GM12878 (cell line): ENCODE results near the gene TRUB1. TPM values are rescaled to one million over a fixed set of nuclear protein-coding genes. Genes with fewer than 3 reads are reported as not detected.

Experiments
- ATAC-seq: fragments of 200-7000 bp; cut with Tn5 transposase; 3 replicates; pipeline ENCODE4 v1.9.1; 2020; ENCODE audit warnings: mild to moderate bottlenecking, moderate library complexity
- BruUV-seq: library from RNA; stranded (reverse); fragments of 400-500 nt; replicated peaks from 2 replicates; lab custom pipeline; 2021; lab: Mats Ljungman, UMichigan
- CTCF ChIA-PET: fragments of 300-600 bp; sonication (Branson Sonifier 250); formaldehyde crosslinking; extraction: SDS; loops from one replicate; lab custom pipeline; 2021; ENCODE audit warnings: inconsistent platforms; lab: Yijun Ruan, JAX
- POLR2A ChIA-PET: fragments of 350-600 bp; formaldehyde crosslinking; extraction: SDS; loops from one replicate; lab custom pipeline; 2021; ENCODE audit warnings: inconsistent platforms; lab: Charles Lee
- RAD21 ChIA-PET: fragments of 300-600 bp; sonication (Branson Sonifier 250); formaldehyde crosslinking; loops from one replicate; lab custom pipeline; 2023; ENCODE audit warnings: antibody characterized with exemption; ENCODE audit not compliant: unreplicated experiment; lab: Charles Lee
- SMC1A ChIA-PET: fragments of 300-600 bp; sonication (Branson Sonifier 250); formaldehyde crosslinking; loops from one replicate; lab custom pipeline; 2023; ENCODE audit not compliant: unreplicated experiment, uncharacterized antibody; lab: Charles Lee
- DNase-seq: peaks from one replicate; pipeline ENCODE4 v3.0.0-alpha.2; 2011; ENCODE audit warnings: low read depth, low spot score
- FAIRE-seq: peaks from 3 replicates; lab custom pipeline; 2011; peaks lifted over from hg19 to GRCh38; lab: Jason Lieb, UNC
- H2AFZ ChIP-seq: 2 replicates; pipeline ENCODE4 v1.6.0; 2011; ENCODE audit warnings: low read depth, low read length, control low read depth; ENCODE audit not compliant: control insufficient read depth
- H3K27ac ChIP-seq: 2 replicates; pipeline ENCODE4 v1.5.1; 2011; ENCODE audit warnings: control low read depth; ENCODE audit not compliant: control insufficient read depth, insufficient read depth
- H3K27me3 ChIP-seq, 2 experiments: replicated peaks in 1 of 2; 2 replicates each; pipeline versions ENCODE4 v1.6.0 to v1.6.1; 2011; ENCODE audit warnings: low read length in 1 of 2; ENCODE audit not compliant: control insufficient read depth in 2 of 2, insufficient read depth in 2 of 2
- H3K36me3 ChIP-seq, 2 experiments: 2 replicates each; pipeline ENCODE4 v1.5.1; 2011; ENCODE audit warnings: low read length in 1 of 2; ENCODE audit not compliant: control insufficient read depth in 2 of 2, insufficient read depth in 2 of 2
- H3K4me1 ChIP-seq: 2 replicates; pipeline ENCODE4 v1.6.1; 2011; ENCODE audit warnings: mild to moderate bottlenecking, low read length, moderate library complexity, mixed read lengths; ENCODE audit not compliant: control insufficient read depth, insufficient read depth
- H3K4me2 ChIP-seq: 2 replicates; pipeline ENCODE4 v1.6.0; 2011; ENCODE audit warnings: control low read depth; ENCODE audit not compliant: control insufficient read depth, insufficient read depth
- H3K4me3 ChIP-seq: fragments of 200-600 bp; sonication (generic); 2 replicates; pipeline ENCODE4 v1.5.1; 2016
- H3K79me2 ChIP-seq: 2 replicates; pipeline ENCODE4 v1.6.0; 2011; ENCODE audit warnings: low read length; ENCODE audit not compliant: control insufficient read depth, insufficient read depth
- H3K9ac ChIP-seq: 2 replicates; pipeline ENCODE4 v1.8.0; 2011; ENCODE audit warnings: low read length, control low read depth, mixed read lengths; ENCODE audit not compliant: control insufficient read depth, insufficient read depth
- H3K9me3 ChIP-seq: replicated peaks from 3 replicates; pipeline ENCODE4 v1.5.1; 2011; ENCODE audit warnings: mild to moderate bottlenecking, low read length; ENCODE audit not compliant: control insufficient read depth, insufficient read depth
- H4K20me1 ChIP-seq: 2 replicates; pipeline ENCODE4 v1.6.0; 2011; ENCODE audit not compliant: control insufficient read depth, insufficient read depth
- ATF2 ChIP-seq: IDR thresholded peaks from 2 replicates; pipeline ENCODE4 v1.6.1; 2012; ENCODE audit warnings: low read length, inconsistent platforms
- IRF5 ChIP-seq: fragments of 450-650 bp; IDR thresholded peaks from 2 replicates; pipeline ENCODE4 v1.6.1; 2017; ENCODE audit warnings: borderline replicate concordance
- NKRF ChIP-seq: fragments of 450-650 bp; conservative IDR thresholded peaks from 2 replicates; pipeline ENCODE4 v1.6.1; 2017; ENCODE audit warnings: mild to moderate bottlenecking, moderate library complexity
- RUNX3 ChIP-seq: IDR thresholded peaks from 2 replicates; pipeline ENCODE4 v1.6.1; 2012; ENCODE audit warnings: low read length, inconsistent platforms
- TARDBP ChIP-seq: IDR thresholded peaks from 2 replicates; pipeline ENCODE4 v1.6.1; 2016; ENCODE audit warnings: borderline replicate concordance
- WGBS: methylation state at CpG from one replicate; pipeline ENCODE4 v1.1.6; 2016; ENCODE audit warnings: low lambda C conversion rate; ENCODE audit not compliant: insufficient replicate concordance, insufficient coverage; ENCODE audit errors: missing lambda C conversion rate; 5-methylcytosine and 5-hydroxymethylcytosine counted together
- in situ Hi-C: fragments of 300-500 bp; cut with MboI; formaldehyde crosslinking; loops from 9 replicates; pipeline ENCODE4 v1.14.3; 2018; ENCODE audit warnings: mixed read lengths
- intact Hi-C: fragments of 100-400 bp; cut with micrococcal nuclease; formaldehyde crosslinking; loops from one replicate; pipeline ENCODE4 v1.14.2; 2022; ENCODE audit not compliant: unreplicated experiment
- polyA plus RNA-seq, 11 experiments: library from polyadenylated mRNA; depleted of rRNA in 4 of 11; unstranded in 6 of 11; stranded (reverse) in 5 of 11; fragments of >200 nt; fragmentation: Nextera tagmentation in 4 of 11; fragmentation: Illumina TruSeq in 1 of 11; extraction: Ambion mirVana in 4 of 11; extraction: Trizol in 1 of 11; gene quantifications; 1 replicate in 1 of 11; 2 replicates in 10 of 11; pipeline versions ENCODE4 v1.2.1 to v1.2.3, GENCODE V29; 2011 to 2016; ENCODE audit warnings: inconsistent platforms in 2 of 11, missing spikeins in 2 of 11, low read depth in 1 of 11
- total RNA-seq, 4 experiments: library from RNA; depleted of rRNA in 3 of 4; stranded (reverse); fragments of >200 nt in 3 of 4; fragmentation: Illumina TruSeq in 1 of 4; extraction: Trizol in 1 of 4; gene quantifications; 2 replicates each; pipeline versions ENCODE4 v1.2.1 to v1.2.3, GENCODE V29; 2013 to 2021

The TRUB1 gene
- total and polyA plus RNA-seq, 10 of the 15 experiments (the other 5 are each of a cell fraction or from before 2014, with no cell fraction given): 8.1 to 24.0 (median 15.9) TPM

GRCh38 chr10:114908896-114909295 lies 29.1 kb upstream of the TRUB1 start:
- Histone ChIP-seq H3K4me3 (no peak overlapping the region), H3K36me3 (no peaks in the 10 kb centered on the region), H3K4me1 (peaks cover 2% of the 10 kb centered on the region; the same call in 1 of the 2 replicates), H3K4me2 (no peak overlapping the region), H3K9ac (no peak overlapping the region), H3K9me3 (no peaks in the 10 kb centered on the region), H3K27ac (no peak overlapping the region), H3K79me2 (no peaks in the 10 kb centered on the region), H2AFZ (no peak overlapping the region), H3K27me3 (no peaks in the 10 kb centered on the region), H4K20me1 (no peaks in the 10 kb centered on the region)
- FAIRE-seq (no peak), ATAC-seq (no peak), DNase-seq (no peak)
- ChIA-PET CTCF (no interaction called here), POLR2A (no interaction called here), SMC1A (no interaction called here), RAD21 (no interaction called here)
- intact Hi-C loops (no loop called here), in situ Hi-C loops (no loop called here)
- WGBS: 91% methylated on average over 5 of the region's 5 CpGs
- BruUV-seq: no TSS peak
- no peak for TF ChIP-seq TARDBP
- no peak for TF ChIP-seq NKRF

- no TSS peak for BruUV-seq
- H3K27ac ChIP-seq: 0 out of 2 replicates have a peak overlapping the region, but pooled peaks have one; percentile 27
- H3K79me2 ChIP-seq: no peaks in the 10 kb centered on the region
- peak overlapping the region; percentile 64 for H2AFZ ChIP-seq
- no peak overlapping the region for H3K9ac ChIP-seq
- POLR2A ChIA-PET: no interaction called here
- no peaks in the 10 kb centered on the region for H3K9me3 ChIP-seq
- FAIRE-seq (no peak), ATAC-seq (peak; percentile 63), DNase-seq (no peak)
- no peaks in the 10 kb centered on the region for H3K36me3 ChIP-seq
- H3K4me3 ChIP-seq: no peak overlapping the region
- H3K4me2 ChIP-seq: peak overlapping the region; percentile 52
- peaks cover 3% of the 10 kb centered on the region; the same call in 1 of the 2 replicates for H3K4me1 ChIP-seq
- no peaks in the 10 kb centered on the region for H4K20me1 ChIP-seq
- RAD21 ChIA-PET: no interaction called here
- SMC1A ChIA-PET: no interaction called here
- TF ChIP-seq IRF5 (no peak), ATF2 (peak; percentile 29; the same call in 1 of the 2 replicates), RUNX3 (peak; percentile 47)
- no peaks in the 10 kb centered on the region for H3K27me3 ChIP-seq
- in situ Hi-C loops: no loop called here
- CTCF ChIA-PET: no interaction called here
- intact Hi-C loops: no loop called here
- 23% methylated on average over 4 of the region's 4 CpGs for WGBS
These were observed 26.8 kb upstream of the TRUB1 start for GRCh38 chr10:114911052-114911711.
